ENCODE results near the gene LRRTM4. TPM values are rescaled to one million over a fixed set of nuclear protein-coding genes. Genes with fewer than 3 reads are reported as not detected.

LRRTM4 gene
- total RNA-seq: 0.41 TPM
- long read RNA-seq: 0 reads

DNA sequence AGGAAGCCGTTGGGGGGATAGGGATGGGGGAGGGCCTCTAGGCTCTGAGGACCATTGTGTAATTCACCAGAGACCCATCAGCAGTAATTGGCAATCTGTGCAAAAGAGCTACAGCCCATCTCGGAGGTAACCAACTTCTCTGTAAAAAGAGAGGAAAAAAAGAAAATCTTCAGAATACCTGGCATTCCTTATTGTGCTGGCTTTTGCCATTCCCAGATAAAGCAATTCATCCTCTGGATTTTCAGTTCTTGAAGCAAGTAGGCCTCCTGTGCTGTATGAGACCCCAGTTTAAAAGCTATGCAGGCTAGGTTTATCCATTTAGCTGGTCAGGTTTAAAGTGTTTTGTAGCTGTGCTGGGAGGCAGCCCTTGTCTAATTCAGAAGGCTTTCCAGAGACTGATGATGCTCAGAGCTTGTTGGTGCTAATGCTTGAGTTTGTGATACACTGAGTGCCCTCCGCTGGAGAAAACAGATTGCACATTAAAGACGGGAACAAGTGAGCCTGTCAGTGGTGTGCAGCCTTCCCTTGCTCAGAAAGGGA is at the start of gene LRRTM4:
LRRTM4 (minus strand) TSS at position 446 of the 540 bp plus-strand sequence.
- ATAC-seq (no peak), DNase-seq (no peak)
- Histone ChIP-seq H3K4me3 (no peak within 1 kb of the TSS), H3K9me3 (no peaks in the 10 kb centered on the region), H3K27ac (no peak within 1 kb of the TSS), H3K4me1 (no peaks in the 10 kb centered on the region), H3K27me3 (no peaks in the 10 kb centered on the region), H3K36me3 (no peaks in the 10 kb centered on the region)
- TF ChIP-seq, protein P1, sequence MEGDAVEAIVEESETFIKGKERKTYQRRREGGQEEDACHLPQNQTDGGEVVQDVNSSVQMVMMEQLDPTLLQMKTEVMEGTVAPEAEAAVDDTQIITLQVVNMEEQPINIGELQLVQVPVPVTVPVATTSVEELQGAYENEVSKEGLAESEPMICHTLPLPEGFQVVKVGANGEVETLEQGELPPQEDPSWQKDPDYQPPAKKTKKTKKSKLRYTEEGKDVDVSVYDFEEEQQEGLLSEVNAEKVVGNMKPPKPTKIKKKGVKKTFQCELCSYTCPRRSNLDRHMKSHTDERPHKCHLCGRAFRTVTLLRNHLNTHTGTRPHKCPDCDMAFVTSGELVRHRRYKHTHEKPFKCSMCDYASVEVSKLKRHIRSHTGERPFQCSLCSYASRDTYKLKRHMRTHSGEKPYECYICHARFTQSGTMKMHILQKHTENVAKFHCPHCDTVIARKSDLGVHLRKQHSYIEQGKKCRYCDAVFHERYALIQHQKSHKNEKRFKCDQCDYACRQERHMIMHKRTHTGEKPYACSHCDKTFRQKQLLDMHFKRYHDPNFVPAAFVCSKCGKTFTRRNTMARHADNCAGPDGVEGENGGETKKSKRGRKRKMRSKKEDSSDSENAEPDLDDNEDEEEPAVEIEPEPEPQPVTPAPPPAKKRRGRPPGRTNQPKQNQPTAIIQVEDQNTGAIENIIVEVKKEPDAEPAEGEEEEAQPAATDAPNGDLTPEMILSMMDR (IDR thresholded peaks at IDR 0.05): no peak
- intact Hi-C loops (cut with DNase I): no loop called here

DNA sequence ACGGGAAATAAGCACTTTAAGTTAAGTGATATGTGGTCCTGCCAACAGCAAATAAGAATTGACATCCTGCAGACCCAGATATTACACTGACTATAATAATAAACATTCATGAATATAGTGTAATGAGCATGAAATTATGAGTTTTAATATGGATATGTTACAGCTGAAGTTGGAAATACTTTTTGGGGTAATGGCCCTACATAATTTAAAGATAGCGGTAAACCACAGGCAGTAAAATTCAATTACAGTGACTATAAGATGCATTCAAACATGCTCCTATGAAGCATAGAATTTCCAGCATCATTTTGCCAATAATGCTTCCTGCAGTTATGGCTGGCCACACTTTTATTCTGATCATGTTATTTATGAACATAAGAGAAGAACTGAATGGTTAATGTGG is 49.4 kb upstream of the LRRTM4 start:
- Histone ChIP-seq H3K9me3 (no peaks in the 10 kb centered on the region), H3K4me1 (no peaks in the 10 kb centered on the region), H3K36me3 (no peaks in the 10 kb centered on the region), H3K27me3 (no peaks in the 10 kb centered on the region), H3K4me3 (no peak overlapping the region), H3K27ac (no peak overlapping the region)
- DNase-seq (no peak), ATAC-seq (no peak)
- TF ChIP-seq, protein P1 (IDR thresholded peaks at IDR 0.05): no peak
- intact Hi-C loops (cut with DNase I): no loop called here

DNA sequence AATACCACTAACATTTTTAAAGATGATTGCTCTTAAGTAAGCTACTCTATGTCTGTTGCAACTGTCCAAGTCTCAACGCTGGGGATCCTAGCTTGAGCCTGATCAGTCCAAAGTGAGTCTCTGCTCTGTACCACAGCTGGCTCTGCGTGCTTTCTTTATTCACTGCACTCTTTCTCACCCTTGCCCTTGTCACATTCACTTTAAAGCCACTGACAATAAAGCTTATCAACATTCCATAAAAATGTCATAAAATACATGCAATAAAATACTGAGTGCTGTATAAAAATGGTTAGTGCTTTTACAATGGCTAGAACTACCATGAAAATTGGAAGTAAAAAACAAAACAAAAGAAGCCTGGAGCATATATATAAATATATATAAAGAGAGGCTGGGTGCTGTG is 45.5 kb upstream of the LRRTM4 start:
- intact Hi-C loops (cut with DNase I): no loop called here
- Histone ChIP-seq H3K36me3 (no peaks in the 10 kb centered on the region), H3K27me3 (no peaks in the 10 kb centered on the region), H3K27ac (no peak overlapping the region), H3K4me3 (no peak overlapping the region), H3K4me1 (no peaks in the 10 kb centered on the region), H3K9me3 (no peaks in the 10 kb centered on the region)
- TF ChIP-seq, protein P1 (IDR thresholded peaks at IDR 0.05): no peak
- no peak for DNase-seq
- ATAC-seq: no peak

DNA sequence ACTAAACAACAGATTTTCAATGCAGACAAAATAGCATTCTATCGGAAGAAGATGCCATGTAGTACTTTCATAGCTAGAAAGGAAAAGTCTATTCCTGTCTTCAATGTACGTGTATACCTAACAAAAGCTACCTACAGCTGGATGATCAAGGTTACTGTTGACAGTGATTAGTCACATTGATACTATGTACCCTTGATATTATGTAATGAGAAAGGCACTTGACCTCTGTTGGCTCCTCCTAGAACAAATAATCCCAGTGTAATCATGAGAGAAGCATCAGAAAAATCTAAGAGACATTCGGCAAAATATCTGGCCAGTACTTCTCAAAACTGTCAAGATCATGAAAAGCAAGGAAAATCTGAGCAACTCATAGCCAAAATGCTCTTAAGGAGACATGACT is 44.4 kb upstream of the LRRTM4 start:
- no peak overlapping the region for H3K27ac ChIP-seq
- ATAC-seq: no peak
- H3K4me1 ChIP-seq: no peaks in the 10 kb centered on the region
- no peak overlapping the region for H3K4me3 ChIP-seq
- no peak for DNase-seq
- no peaks in the 10 kb centered on the region for H3K36me3 ChIP-seq
- intact Hi-C loops (cut with DNase I): no loop called here
- H3K27me3 ChIP-seq: no peaks in the 10 kb centered on the region
- TF ChIP-seq, protein P1 (IDR thresholded peaks at IDR 0.05): no peak
- H3K9me3 ChIP-seq: no peaks in the 10 kb centered on the region

DNA sequence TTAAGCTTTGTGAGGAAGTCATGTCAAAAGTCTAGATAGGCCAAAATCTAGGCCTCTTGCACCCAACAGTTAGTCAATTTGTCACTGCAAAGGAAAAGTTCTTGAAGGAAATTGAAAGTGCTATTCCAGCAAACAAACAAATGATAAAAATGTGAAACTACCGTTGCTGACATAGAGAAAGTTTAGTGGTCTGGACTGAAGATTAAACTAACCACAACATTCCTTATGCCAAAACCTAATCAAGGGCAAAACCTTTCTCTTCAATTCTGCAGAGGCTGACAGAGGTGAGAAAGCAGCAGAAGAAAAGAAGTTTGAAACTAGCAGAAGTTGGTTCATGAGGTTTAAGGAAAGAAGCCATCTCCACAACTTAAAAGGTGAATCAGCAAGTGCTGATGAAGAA is 44.0 kb upstream of the LRRTM4 start:
- TF ChIP-seq, protein P1 (IDR thresholded peaks at IDR 0.05): no peak
- Histone ChIP-seq H3K4me3 (no peak overlapping the region), H3K27me3 (no peaks in the 10 kb centered on the region), H3K9me3 (no peaks in the 10 kb centered on the region), H3K27ac (no peak overlapping the region), H3K4me1 (no peaks in the 10 kb centered on the region), H3K36me3 (no peaks in the 10 kb centered on the region)
- DNase-seq: no peak
- intact Hi-C loops (cut with DNase I): no loop called here
- no peak for ATAC-seq

DNA sequence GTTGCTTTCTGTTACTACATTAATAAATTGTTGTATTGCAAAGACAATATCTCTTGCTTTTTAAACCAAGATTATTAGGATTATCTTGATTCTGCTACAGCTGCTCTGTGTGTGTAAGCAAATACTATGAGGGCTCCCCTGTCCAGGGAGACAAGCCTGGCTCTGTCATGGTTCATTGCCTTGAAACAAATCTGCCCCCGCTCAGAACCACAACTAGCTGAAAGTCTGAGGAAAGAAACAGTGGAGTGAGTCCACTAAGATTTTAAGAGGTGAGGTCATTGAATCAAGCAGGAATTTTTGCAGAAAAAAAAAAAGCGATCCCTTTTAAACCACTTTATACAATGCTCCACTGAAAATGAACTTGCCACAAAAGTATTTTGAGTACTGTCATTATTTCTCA is 30.8 kb upstream of the LRRTM4 start:
- intact Hi-C loops (cut with DNase I): no loop called here
- TF ChIP-seq, protein P1 (IDR thresholded peaks at IDR 0.05): no peak
- DNase-seq: no peak

More for the DNA sequence above, 30.8 kb upstream of the LRRTM4 start:
- Histone ChIP-seq H3K36me3 (no peaks in the 10 kb centered on the region), H3K4me1 (no peaks in the 10 kb centered on the region), H3K27me3 (no peaks in the 10 kb centered on the region), H3K27ac (no peak overlapping the region), H3K9me3 (no peaks in the 10 kb centered on the region), H3K4me3 (no peak overlapping the region)
- ATAC-seq: no peak

Data from upper lobe of right lung (tissue), 1 donor.